ENCODE measurements around the gene ODF2.
"Not testable (repeated sequence)": the region's sequence is repeated elsewhere in the genome, so short reads cannot be mapped to it uniquely, and the experiment has no call there.

ODF2 gene

GRCh38 chr9:128424268-128424780 is 31.5 kb upstream of the ODF2 start:
- DNase-seq: no peak

GRCh38 chr9:128428644-128429512 is 26.9 kb upstream of the ODF2 start:
- DNase-seq: peak; percentile 40

DNA sequence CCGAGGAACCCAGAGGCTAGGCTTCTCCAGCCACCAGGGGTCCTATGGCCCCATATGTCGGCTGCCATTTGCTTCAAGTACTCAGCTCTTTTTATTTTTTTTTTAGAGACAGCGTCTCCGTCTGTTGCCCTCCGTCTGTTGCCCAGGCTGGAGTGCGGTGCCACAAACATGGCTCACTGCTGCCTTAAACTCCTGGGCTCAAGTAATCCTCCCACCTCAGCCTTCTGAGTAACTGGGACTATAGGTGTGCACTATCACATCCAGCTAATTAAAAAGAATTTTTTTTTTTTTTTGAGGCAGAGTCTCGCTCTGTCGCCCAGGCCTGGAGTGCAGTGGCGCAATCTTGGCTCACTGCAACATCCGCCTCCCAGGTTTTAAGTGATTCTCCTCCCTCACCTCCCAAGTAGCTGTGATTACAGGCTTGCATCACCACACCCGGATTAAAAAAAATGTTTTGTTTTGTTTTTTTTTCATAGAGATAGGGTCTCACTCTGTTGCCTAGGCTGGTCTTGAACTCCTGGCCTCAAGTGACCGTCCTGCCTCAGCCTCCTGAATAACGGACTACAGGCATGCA is 26.2 kb upstream of the ODF2 start:
- DNase-seq: no peak

- no peak for DNase-seq
These were observed 24.6 kb upstream of the ODF2 start for GRCh38 chr9:128431207-128431606.

GRCh38 chr9:128434340-128434739 is 21.5 kb upstream of the ODF2 start:
- DNase-seq: no peak

DNA sequence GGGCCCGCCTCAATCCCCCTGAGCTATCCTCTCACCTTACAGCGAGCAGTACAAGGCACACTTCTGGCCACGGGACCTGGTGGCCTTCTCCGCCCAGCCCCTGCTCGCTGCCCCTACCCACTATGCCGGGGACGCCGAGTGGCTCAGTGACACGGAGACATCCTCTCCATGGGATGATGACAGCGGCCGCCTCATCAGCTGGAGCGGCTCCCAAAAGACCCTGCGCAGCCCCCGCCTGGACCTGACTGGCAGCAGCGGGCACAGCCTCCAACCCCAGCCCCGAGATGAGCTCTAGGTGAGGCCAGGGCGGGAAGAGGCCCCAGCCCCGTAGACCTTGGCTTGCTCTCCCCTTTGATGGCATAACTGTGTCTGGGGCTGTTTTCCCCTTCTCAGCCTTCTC is 20.2 kb upstream of the ODF2 start:
- no peak for DNase-seq

GRCh38 chr9:128438343-128439109 is 17.3 kb upstream of the ODF2 start:
- peak; percentile 77 for DNase-seq

DNA sequence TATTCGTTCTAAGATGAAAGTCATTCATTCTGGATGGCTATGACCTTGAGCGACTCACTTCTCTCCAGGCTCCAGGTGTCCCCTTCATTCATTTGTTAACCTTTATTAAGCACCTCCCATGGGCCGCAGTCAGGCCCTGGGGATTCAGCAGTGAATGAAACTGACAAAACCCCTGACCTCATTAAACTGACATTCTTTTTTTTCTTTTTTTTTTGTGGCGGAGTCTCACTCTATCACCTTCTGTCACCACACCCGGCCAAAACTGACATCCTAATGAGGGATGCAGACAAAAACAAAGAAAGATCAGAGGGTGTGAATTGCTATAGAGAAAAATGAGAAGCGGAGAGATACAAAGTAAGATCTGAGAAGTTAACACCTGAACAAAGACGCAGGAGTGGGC is 16.5 kb upstream of the ODF2 start:
- no peak for DNase-seq

DNA sequence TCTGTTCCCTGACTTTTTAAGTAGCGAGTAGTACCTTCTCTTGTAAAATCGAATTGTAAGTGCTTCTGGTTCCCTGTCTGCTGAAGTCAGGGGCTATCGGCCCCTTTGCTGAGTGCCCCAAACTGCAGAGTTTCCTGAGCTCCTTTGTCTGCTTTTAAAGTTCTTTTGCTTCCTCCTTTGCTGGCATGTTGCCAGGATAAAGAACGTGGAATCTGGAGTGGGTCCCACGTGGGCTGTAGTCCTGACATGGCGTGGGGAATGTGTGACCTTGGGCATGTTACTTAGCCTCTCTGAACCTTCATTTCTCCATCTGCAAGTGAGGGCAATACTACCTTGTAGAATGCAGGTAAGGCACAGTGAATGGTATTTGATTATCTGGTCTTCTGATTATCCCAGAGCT is 13.7 kb upstream of the ODF2 start:
- DNase-seq: no peak

DNA sequence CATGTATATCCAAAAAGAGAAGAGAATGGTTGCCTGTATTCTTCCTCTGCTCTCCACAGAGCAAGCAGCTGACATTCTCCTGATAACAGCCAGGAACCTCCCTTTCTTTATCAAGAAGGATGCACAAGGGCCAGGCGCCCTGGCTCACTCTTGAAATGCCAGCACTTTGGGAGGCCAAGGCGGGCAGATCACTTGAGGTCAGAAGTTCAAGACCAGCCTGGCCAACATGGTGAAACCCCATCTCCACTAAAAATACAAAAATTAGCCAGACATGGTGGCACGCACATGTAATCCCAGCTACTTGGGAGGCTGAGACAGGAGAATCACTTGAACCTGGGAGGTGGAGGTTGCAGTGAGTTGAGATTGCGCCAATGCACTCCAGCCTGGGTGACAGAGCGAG is 9.3 kb upstream of the ODF2 start:
- not testable (repeated sequence) for DNase-seq

DNA sequence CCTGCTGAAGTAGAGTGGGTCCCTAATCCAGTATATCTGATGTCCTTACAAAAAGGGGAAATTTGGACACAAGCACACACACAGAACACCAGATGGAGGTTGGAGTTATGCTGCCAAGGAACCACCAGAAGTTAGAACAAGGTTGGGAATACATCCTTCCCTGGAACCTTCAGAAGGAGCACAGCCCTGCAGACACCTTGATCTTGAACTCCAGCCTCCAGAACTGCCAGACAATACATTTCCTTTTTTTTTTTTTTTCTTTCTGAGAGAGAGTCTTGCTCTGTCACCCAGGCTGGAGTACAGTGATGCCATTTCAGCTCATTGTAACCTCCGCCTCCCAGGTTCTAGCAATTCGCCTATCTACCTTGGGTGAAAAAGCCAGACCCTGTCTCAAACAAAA is 7.1 kb upstream of the ODF2 start:
- DNase-seq: no peak

GRCh38 chr9:128454991-128455390 is 815 bp upstream of the ODF2 start:
- DNase-seq: no peak

DNA sequence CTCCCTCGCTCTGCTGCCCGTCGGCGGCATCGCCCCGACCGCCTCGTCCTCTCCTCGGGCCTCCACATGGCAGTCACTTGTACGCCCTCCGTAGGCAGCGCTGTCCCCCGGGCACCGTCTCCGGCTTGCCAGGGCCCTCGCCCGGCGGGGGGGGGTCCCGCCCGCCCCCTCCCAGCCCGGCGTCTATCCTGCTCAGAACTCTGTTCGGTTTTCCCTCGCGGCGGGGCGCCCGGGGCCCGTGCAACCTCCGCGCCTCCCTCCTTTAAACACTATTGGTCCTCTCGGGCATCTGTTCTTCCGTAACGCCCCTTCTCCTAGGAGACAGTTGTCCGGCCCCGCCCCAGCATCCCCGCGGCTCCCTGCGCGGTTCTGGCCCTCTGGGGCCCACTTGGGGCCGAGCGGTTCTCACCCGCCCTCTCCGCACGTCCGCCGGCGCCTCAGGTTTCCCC is 831 bp downstream of the ODF2 start:
- DNase-seq: peak; percentile 71

GRCh38 chr9:128457207-128457606 is 1.4 kb downstream of the ODF2 start:
- DNase-seq: no peak

DNA sequence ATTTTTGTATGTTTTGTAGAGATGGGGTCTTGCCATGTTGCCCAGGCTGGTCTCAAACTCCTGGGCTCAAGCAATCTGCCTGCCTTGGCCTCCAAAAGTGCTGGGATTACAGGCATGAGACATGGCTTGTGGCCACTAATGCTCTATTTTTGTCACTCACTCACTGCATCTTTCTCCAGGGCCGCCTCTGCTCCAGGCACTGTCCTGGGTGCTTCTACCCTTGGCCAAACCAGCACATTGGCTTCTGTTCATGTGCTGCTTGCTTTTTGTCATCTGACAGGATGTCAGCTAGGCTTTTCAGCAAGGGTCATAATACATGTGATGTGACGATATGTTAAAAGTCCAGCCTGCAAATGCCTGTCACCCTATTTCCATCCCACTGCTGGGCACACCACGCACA is 3.2 kb downstream of the ODF2 start:
- DNase-seq: no peak

GRCh38 chr9:128469070-128469469 is 13.3 kb downstream of the ODF2 start:
- no peak for DNase-seq

DNA sequence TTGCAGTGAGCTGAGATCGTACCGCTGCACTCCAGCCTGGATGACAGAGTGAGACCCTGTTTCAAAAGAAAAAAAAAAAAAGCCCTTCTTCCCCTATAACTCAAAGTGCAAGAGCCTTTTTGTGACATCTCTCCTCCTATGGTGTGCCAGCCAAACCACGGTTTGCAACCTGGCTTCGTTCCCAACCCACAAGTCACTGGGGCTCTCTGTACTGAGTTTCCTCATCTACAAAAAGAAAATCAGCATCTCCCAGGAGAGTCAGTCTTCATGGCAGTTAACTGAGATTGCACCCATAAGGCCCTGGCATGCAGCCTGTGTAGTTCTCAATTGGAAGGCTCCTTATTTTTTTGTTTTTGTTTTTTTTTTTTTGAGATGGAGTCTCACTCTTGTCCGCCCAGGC is 14.8 kb downstream of the ODF2 start:
- peak; percentile 57 for DNase-seq

DNA sequence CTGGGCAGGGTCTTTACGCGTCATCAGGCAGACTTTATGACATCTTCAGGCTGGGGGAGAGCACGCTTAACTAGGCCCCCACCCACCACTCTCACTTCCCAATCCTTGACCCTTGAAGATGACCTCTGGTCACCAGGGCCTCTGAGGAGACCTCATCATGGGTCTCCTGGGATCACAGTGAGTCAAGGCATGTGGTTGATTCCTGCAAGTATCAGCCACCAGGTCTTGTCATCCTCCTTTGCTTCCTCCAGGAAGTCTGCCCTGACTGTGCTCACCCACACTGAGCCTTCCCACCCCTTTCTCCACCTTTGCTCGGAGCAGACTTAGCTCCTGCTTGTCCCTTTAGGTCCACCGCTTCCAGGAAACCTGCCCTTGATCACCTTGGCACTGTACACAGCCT is 17.3 kb downstream of the ODF2 start:
- DNase-seq: no peak

GRCh38 chr9:128475867-128476266 is 20.1 kb downstream of the ODF2 start:
- DNase-seq: no peak

DNA sequence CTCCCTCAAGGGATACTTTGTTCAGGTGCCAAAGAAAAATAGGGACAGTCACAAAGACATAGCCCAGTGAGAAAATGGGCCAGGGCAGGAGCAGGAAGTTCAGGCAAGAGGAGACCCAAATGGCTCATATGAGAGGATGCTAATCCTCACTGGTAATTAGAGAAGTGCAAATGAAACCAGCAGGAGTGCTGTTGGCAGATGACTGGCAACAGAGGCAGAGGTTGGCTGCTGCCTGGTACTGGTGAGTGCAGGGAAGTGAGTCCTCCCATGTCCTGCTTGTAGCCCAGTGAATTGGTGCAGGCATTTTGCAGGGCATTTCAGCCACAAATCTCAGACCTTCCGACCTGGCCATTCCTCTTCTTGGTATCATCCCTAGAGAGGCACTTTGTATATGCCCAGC is 23.5 kb downstream of the ODF2 start:
- DNase-seq: no peak

DNA sequence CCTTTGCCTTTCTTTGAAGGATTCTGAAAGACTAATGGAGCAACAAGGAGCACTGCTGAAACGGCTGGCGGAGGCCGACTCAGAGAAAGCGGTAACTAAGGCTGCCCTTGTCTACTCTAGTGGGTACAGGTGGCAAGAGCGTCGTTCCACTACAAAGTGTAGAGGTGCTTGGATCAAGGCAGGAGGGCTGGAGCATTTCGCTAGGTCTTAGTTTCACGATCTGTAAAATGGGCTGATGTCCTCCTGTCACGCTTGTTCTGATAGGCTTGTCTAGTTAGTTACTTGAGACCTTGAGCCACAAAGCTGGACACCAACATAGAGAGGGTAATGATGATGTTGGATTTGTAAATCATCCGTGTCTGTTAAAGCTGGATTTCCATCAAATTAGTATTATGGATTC is 25.8 kb downstream of the ODF2 start:
- DNase-seq: no peak

DNA sequence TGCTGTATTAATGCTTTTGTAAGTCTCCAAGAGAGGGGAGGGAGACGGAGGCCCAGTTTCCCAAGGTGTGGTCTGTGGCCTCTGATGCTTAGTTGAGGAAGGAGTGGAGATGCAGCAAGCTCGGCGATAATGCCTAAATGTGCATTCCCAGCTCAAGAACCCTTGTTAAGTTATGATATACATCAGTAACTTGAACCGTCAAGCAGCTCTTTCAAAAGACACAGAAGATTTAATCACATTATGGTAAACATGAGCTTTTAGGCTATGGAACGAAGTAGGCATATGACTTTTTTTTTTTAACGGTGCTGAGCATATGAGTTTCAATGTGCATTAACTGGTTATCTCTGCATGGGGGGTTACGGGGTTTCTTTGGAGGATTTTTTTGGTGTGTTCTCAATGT is 26.4 kb downstream of the ODF2 start:
- DNase-seq: no peak

DNA sequence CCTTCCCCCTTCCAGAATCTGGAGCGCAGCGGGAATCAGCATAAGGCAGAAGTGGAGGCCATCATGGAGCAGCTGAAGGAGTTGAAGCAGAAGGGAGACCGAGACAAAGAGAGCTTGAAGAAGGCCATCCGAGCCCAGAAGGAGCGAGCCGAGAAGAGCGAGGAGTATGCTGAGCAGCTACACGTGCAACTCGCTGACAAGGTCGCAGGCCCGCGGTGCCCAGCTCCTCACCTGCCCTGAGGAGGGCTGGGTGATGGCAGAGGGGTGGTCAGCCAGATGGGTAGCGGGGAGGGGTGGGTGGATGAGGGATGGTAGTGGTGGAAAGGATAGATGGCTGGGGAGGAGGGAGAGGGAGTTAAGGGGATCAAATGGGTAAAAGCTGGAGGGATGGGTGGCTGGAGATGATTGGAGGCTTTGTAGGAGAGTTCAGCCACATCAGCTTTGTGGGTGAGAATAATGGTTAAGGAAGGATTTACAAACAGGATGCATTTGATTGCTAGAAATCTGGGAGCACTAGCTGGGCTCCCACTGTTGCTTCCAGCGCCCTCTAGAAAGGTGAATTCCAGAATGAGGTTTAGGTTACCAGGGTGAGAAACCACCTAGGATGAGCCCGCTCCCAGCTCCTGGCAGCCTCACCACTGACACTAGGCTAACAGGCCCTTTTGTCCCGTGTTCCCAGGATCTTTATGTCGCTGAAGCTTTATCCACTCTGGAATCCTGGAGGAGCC is 29.0 kb downstream of the ODF2 start:
- DNase-seq: no peak
